HEK293T (cell line): Measurements from ENCODE around the gene COX6B2.

Experiments used
- BHLHE40 ChIP-seq: fragments of 450-650 bp; IDR thresholded peaks from 2 replicates; pipeline ENCODE4 v1.6.1; 2016; ENCODE audit warnings: mild to moderate bottlenecking, moderate library complexity, borderline replicate concordance
- CTBP1 ChIP-seq: fragments of 450-650 bp; IDR thresholded peaks from 2 replicates; pipeline ENCODE4 v1.6.1; 2016; ENCODE audit warnings: borderline replicate concordance
- ELF4 ChIP-seq: fragments of 450-650 bp; IDR thresholded peaks from 2 replicates; pipeline ENCODE4 v1.6.1; 2017; ENCODE audit warnings: antibody characterized with exemption
- FOXM1 ChIP-seq: fragments of 450-650 bp; IDR thresholded peaks from 2 replicates; pipeline ENCODE4 v1.6.1; 2017; ENCODE audit warnings: mild to moderate bottlenecking, borderline replicate concordance
- HDGF ChIP-seq: fragments of 450-650 bp; IDR thresholded peaks from 2 replicates; pipeline ENCODE4 v1.6.1; 2017; ENCODE audit warnings: antibody characterized with exemption, borderline replicate concordance
- L3MBTL2 ChIP-seq: fragments of 450-650 bp; conservative IDR thresholded peaks from 2 replicates; pipeline ENCODE4 v1.6.1; 2016; ENCODE audit warnings: mild to moderate bottlenecking
- LEF1 ChIP-seq: fragments of 450-650 bp; IDR thresholded peaks from 2 replicates; pipeline ENCODE4 v1.6.1; 2017; ENCODE audit warnings: mild to moderate bottlenecking, borderline replicate concordance
- PKNOX1 ChIP-seq: fragments of 450-650 bp; IDR thresholded peaks from 2 replicates; pipeline ENCODE4 v1.6.1; 2016
- SP1 ChIP-seq: fragments of 450-650 bp; IDR thresholded peaks from 2 replicates; pipeline ENCODE4 v1.6.1; 2017
- SUZ12 ChIP-seq: fragments of 450-650 bp; IDR thresholded peaks from 2 replicates; pipeline ENCODE4 v1.6.1; 2016; ENCODE audit warnings: mild to moderate bottlenecking
- TARDBP ChIP-seq: fragments of 450-650 bp; IDR thresholded peaks from 2 replicates; pipeline ENCODE4 v1.6.1; 2016
- ZNF384 ChIP-seq: fragments of 450-650 bp; IDR thresholded peaks from 2 replicates; pipeline ENCODE4 v1.6.1; 2016

DNA sequence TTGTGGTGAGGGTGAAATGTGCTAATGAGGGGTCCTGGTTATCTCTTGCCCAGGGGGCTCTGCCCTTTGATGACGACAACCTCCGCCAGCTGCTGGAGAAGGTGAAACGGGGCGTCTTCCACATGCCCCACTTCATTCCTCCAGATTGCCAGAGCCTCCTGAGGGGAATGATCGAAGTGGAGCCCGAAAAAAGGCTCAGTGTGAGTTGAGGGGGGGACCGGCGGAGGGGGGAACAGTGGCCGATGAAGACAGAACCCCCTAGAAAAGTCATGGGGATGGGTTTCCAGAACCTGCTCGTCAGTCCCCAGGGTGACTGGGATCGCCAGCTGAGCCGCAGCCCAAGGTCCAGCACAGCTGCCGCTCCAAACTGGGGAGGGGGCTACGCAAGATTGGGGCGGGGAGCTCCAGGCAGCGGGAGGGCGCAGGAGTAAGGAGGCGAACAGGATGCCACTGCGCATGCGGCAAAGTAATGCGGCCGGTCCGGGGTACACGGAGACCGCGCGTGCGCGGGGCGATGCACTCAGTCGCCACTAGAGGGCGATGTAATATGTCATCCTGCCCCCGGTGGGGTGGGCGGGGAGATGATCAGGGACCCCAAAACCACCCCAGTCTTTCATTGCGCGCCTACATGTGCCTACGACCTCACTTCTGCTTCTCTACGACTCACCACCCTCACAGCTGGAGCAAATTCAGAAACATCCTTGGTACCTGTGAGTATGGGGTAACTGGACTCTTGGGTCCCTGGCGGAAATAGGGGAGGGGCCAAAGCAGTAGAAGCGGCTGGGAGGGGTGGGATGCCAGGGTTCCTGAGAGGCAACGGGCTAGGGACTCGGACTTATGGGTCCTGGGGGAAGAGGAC, 52.8 kb downstream of the COX6B2 start:
- TF ChIP-seq SP1 (no peak), ELF4 (no peak), BHLHE40 (no peak), SUZ12 (no peak), LEF1 (no peak), CTBP1 (no peak), FOXM1 (no peak), L3MBTL2 (no peak), ZNF384 (no peak), HDGF (no peak), TARDBP (no peak), PKNOX1 (no peak)
